H1 (cell line): ENCODE results near the gene NRIP3. TPM values are rescaled to one million over a fixed set of nuclear protein-coding genes. Genes with fewer than 3 reads are reported as not detected.

Experiments
- CTCF ChIA-PET: fragments of 300-600 bp; sonication (Branson Sonifier 250); formaldehyde crosslinking; loops from one replicate; lab custom pipeline; 2021; ENCODE audit not compliant: partially characterized antibody; lab: Charles Lee
- POLR2A ChIA-PET: fragments of 300-600 bp; sonication (Branson Sonifier 250); formaldehyde crosslinking; loops from one replicate; lab custom pipeline; 2021; ENCODE audit warnings: inconsistent platforms; ENCODE audit not compliant: partially characterized antibody; lab: Charles Lee
- DNase-seq, 2 experiments: peaks; one replicate each; pipeline versions ENCODE4 v3.0.0 to v3.0.0-alpha.2; 2010 to 2022; ENCODE audit warnings: low spot score in 2 of 2, low read depth in 1 of 2, mixed read lengths in 1 of 2
- FAIRE-seq: peaks from 2 replicates; lab custom pipeline; 2011; peaks lifted over from hg19 to GRCh38; lab: Jason Lieb, UNC
- H2AFZ ChIP-seq: 2 replicates; pipeline ENCODE4 v1.8.1; 2012; ENCODE audit warnings: low read length, inconsistent platforms
- H2AK5ac ChIP-seq: 2 replicates; pipeline ENCODE4 v1.6.1; 2013; ENCODE audit warnings: low read depth, low read length
- H2BK120ac ChIP-seq: replicated peaks from 2 replicates; pipeline ENCODE3; 2013; ENCODE audit warnings: low read depth, low read length, inconsistent platforms
- H2BK12ac ChIP-seq: 2 replicates; pipeline ENCODE4 v1.6.1; 2013; ENCODE audit warnings: low read depth, low read length
- H2BK15ac ChIP-seq: 2 replicates; pipeline ENCODE4 v1.6.1; 2013; ENCODE audit warnings: low read length
- H2BK20ac ChIP-seq: 2 replicates; pipeline ENCODE4 v1.6.1; 2013; ENCODE audit warnings: low read length
- H2BK5ac ChIP-seq: 2 replicates; pipeline ENCODE4 v1.6.1; 2013; ENCODE audit warnings: low read depth, low read length
- H3K14ac ChIP-seq: 2 replicates; pipeline ENCODE4 v1.6.1; 2013; ENCODE audit warnings: inconsistent platforms; ENCODE audit not compliant: insufficient read length
- H3K18ac ChIP-seq: 2 replicates; pipeline ENCODE4 v1.6.1; 2013; ENCODE audit warnings: low read length; ENCODE audit errors: extremely low read depth
- H3K23ac ChIP-seq: 2 replicates; pipeline ENCODE4 v1.6.1; 2013; ENCODE audit warnings: inconsistent platforms; ENCODE audit not compliant: insufficient read length
- H3K23me2 ChIP-seq: 2 replicates; pipeline ENCODE4 v1.6.1; 2013; ENCODE audit warnings: low read depth, low read length
- H3K27ac ChIP-seq: 2 replicates; pipeline ENCODE4 v1.6.1; 2011; ENCODE audit warnings: low read depth, low read length, inconsistent platforms
- H3K27me3 ChIP-seq, 4 experiments: replicated peaks in 1 of 4; 1 replicate in 1 of 4; 2 replicates in 3 of 4; pipeline versions ENCODE4 v1.6.1 to v1.8.1; 2011 to 2013; ENCODE audit warnings: low read length in 3 of 4, mild to moderate bottlenecking in 3 of 4, inconsistent platforms in 2 of 4, mixed read lengths in 2 of 4, moderate library complexity in 1 of 4; ENCODE audit not compliant: control insufficient read depth in 3 of 4, insufficient read depth in 3 of 4; ENCODE audit errors: extremely low read depth in 1 of 4
- H3K36me3 ChIP-seq, 4 experiments: 2 replicates each; pipeline versions ENCODE4 v1.6.1 to v1.8.1; 2011 to 2013; ENCODE audit warnings: mild to moderate bottlenecking in 4 of 4, low read length in 3 of 4, moderate library complexity in 2 of 4, control low read depth in 1 of 4, inconsistent platforms in 1 of 4; ENCODE audit not compliant: insufficient read depth in 4 of 4, control insufficient read depth in 2 of 4
- H3K4ac ChIP-seq: replicated peaks from 2 replicates; pipeline ENCODE3; 2013; ENCODE audit warnings: low read length, low read depth, mixed read lengths, inconsistent platforms; ENCODE audit not compliant: insufficient read length
- H3K4me1 ChIP-seq, 4 experiments: replicated peaks in 1 of 4; 1 replicate in 1 of 4; 2 replicates in 3 of 4; pipeline versions ENCODE4 v1.6.1 to v1.8.1; 2011 to 2013; ENCODE audit warnings: low read length in 3 of 4, inconsistent platforms in 2 of 4, mixed read lengths in 1 of 4; ENCODE audit not compliant: insufficient read depth in 4 of 4, control insufficient read depth in 3 of 4
- H3K4me2 ChIP-seq, 2 experiments: 2 replicates each; pipeline versions ENCODE4 v1.6.1 to v1.8.1; 2011 to 2013; ENCODE audit warnings: low read depth in 2 of 2, low read length in 2 of 2, control low read depth in 1 of 2, inconsistent platforms in 1 of 2, mild to moderate bottlenecking in 1 of 2; ENCODE audit not compliant: insufficient read depth in 1 of 2
- H3K4me3 ChIP-seq, 4 experiments: fragments of 200-600, 300-600 bp in 1 of 4; sonication (generic), shearing (Covaris generic), sonication (Bioruptor Twin) in 1 of 4; 2 replicates each; pipeline versions ENCODE4 v1.5.1 to v1.8.1; 2011 to 2016; ENCODE audit warnings: low read length in 4 of 4, low read depth in 3 of 4, control low read depth in 2 of 4, inconsistent platforms in 2 of 4, mild to moderate bottlenecking in 2 of 4, mixed read lengths in 1 of 4, moderate library complexity in 1 of 4; ENCODE audit not compliant: insufficient read depth in 2 of 4; ENCODE audit errors: extremely low read depth in 1 of 4
- H3K56ac ChIP-seq: replicated peaks from 2 replicates; pipeline ENCODE3; 2013; ENCODE audit warnings: low read depth, mild to moderate bottlenecking, mixed read lengths, low read length, inconsistent platforms; ENCODE audit not compliant: insufficient read length
- H3K79me1 ChIP-seq: 2 replicates; pipeline ENCODE4 v1.6.1; 2013; ENCODE audit warnings: low read depth, low read length, control low read depth
- H3K79me2 ChIP-seq, 2 experiments: 2 replicates each; pipeline versions ENCODE4 v1.6.1 to v1.8.1; 2012 to 2013; ENCODE audit warnings: low read length in 2 of 2, mild to moderate bottlenecking in 2 of 2, inconsistent platforms in 1 of 2; ENCODE audit not compliant: insufficient read depth in 2 of 2, control insufficient read depth in 1 of 2
- H3K9ac ChIP-seq, 4 experiments: replicated peaks in 1 of 4; 1 replicate in 1 of 4; 2 replicates in 3 of 4; pipeline versions ENCODE4 v1.6.1 to v1.8.1; 2011 to 2013; ENCODE audit warnings: low read depth in 3 of 4, low read length in 3 of 4, control low read depth in 2 of 4, mild to moderate bottlenecking in 2 of 4, moderate library complexity in 2 of 4, inconsistent platforms in 1 of 4; ENCODE audit errors: extremely low read depth in 1 of 4
- H3K9me3 ChIP-seq, 2 experiments: 2 replicates each; pipeline versions ENCODE4 v1.6.1 to v1.8.1; 2012 to 2013; ENCODE audit warnings: mild to moderate bottlenecking in 2 of 2, moderate library complexity in 2 of 2, control low read depth in 1 of 2, inconsistent platforms in 1 of 2, low read depth in 1 of 2, low read length in 1 of 2, mixed read lengths in 1 of 2; ENCODE audit not compliant: insufficient read depth in 2 of 2
- H4K20me1 ChIP-seq, 2 experiments: replicated peaks in 1 of 2; 2 replicates each; pipeline versions ENCODE3 to v1.8.1; 2011 to 2013; ENCODE audit warnings: inconsistent platforms in 2 of 2, low read length in 2 of 2, mild to moderate bottlenecking in 1 of 2; ENCODE audit not compliant: insufficient read depth in 2 of 2, control insufficient read depth in 1 of 2
- H4K5ac ChIP-seq: 2 replicates; pipeline ENCODE4 v1.6.1; 2013; ENCODE audit warnings: low read length, low read depth, mixed read lengths, inconsistent platforms; ENCODE audit not compliant: insufficient read length
- H4K8ac ChIP-seq: 2 replicates; pipeline ENCODE4 v1.8.0; 2013; ENCODE audit warnings: mild to moderate bottlenecking, moderate library complexity, low read length, inconsistent platforms; ENCODE audit not compliant: insufficient read depth; ENCODE audit errors: extremely low read depth
- H4K91ac ChIP-seq: replicated peaks from 2 replicates; pipeline ENCODE3; 2013; ENCODE audit warnings: low read length, mixed read lengths, inconsistent platforms; ENCODE audit not compliant: insufficient read length
- ASH2L ChIP-seq: fragments of 200-600, 300-600 bp; sonication (generic); IDR thresholded peaks from one replicate; pipeline ENCODE4 v1.7.1; 2017; ENCODE audit warnings: low read length
- BACH1 ChIP-seq: IDR thresholded peaks from 2 replicates; pipeline ENCODE4 v1.6.1; 2012; ENCODE audit warnings: low read length, improper control_type of control experiment
- PHF8 ChIP-seq: fragments of 200-600 bp; sonication (generic); conservative IDR thresholded peaks from 2 replicates; pipeline ENCODE4 v1.7.1; 2012; ENCODE audit warnings: low read depth, mild to moderate bottlenecking, inconsistent platforms, low read length, moderate library complexity
- POLR2A ChIP-seq, 2 experiments: IDR thresholded peaks; 1 replicate in 1 of 2; 2 replicates in 1 of 2; pipeline ENCODE4 v1.6.1; 2011; ENCODE audit warnings: low read depth in 2 of 2, low read length in 2 of 2, mild to moderate bottlenecking in 2 of 2; ENCODE audit errors: control extremely low read depth in 1 of 2
- SIX5 ChIP-seq: IDR thresholded peaks from 2 replicates; pipeline ENCODE4 v1.6.1; 2011; ENCODE audit warnings: mild to moderate bottlenecking, low read depth, low read length
- SP2 ChIP-seq: IDR thresholded peaks from 2 replicates; pipeline ENCODE4 v1.6.1; 2012; ENCODE audit warnings: mild to moderate bottlenecking, low read length, inconsistent platforms
- YY1 ChIP-seq: IDR thresholded peaks from 2 replicates; pipeline ENCODE4 v1.6.1; 2011; ENCODE audit warnings: low read depth, mild to moderate bottlenecking, low read length
- ZNF274 ChIP-seq: IDR thresholded peaks from 2 replicates; pipeline ENCODE4 v1.7.0; 2012; ENCODE audit warnings: low read length, borderline replicate concordance; ENCODE audit errors: extremely low read depth
- WGBS, 2 experiments: shearing (Covaris generic) in 1 of 2; methylation state at CpG; one replicate each; pipeline versions ENCODE4 v1.1.6 to v1.1.7; 2013 to 2015; ENCODE audit warnings: low lambda C conversion rate in 2 of 2, mixed read lengths in 2 of 2, inconsistent platforms in 1 of 2, low coverage in 1 of 2, missing lambda C conversion rate in 1 of 2; ENCODE audit not compliant: insufficient replicate concordance in 2 of 2, insufficient coverage in 1 of 2, insufficient read length in 1 of 2; ENCODE audit errors: extremely low coverage in 1 of 2, missing lambda C conversion rate in 1 of 2; 5-methylcytosine and 5-hydroxymethylcytosine counted together
- polyA plus RNA-seq, 7 experiments: library from polyadenylated mRNA; depleted of rRNA in 3 of 7; stranded (reverse) in 5 of 7; unstranded in 2 of 7; fragments of >200 nt in 5 of 7; fragments of 200-250 nt in 2 of 7; gene quantifications; 1 replicate in 5 of 7; 2 replicates in 1 of 7; 4 replicates in 1 of 7; pipeline versions ENCODE4 v1.2.1 to v1.2.3, GENCODE V29; 2011 to 2013; ENCODE audit warnings: missing spikeins in 2 of 7, mixed read lengths in 2 of 7
- total RNA-seq: library from RNA; stranded (reverse); fragmentation: NEBNext Ultra II Directional; extraction: Animal tissue kit (Norgen Biotek cat#: 25700); gene quantifications from 2 replicates; pipeline ENCODE4 v1.2.1, GENCODE V29; 2021

NRIP3 gene
- total and polyA plus RNA-seq, 2 of the 8 experiments (the other 6 are each of a cell fraction or from before 2014, with no cell fraction given), result 3.9 to 7.1 TPM

- H3K56ac ChIP-seq, result no peak overlapping the region
- peak; percentile 7 for FAIRE-seq
- no peak overlapping the region for H4K8ac ChIP-seq
- no peak overlapping the region for H3K4ac ChIP-seq
- H4K5ac ChIP-seq, result no peak overlapping the region
- H2AFZ ChIP-seq, result no peak overlapping the region
- no peaks in the 10 kb centered on the region for H3K79me2 ChIP-seq
- H2BK12ac ChIP-seq, result no peak overlapping the region
- no peak overlapping the region for H2BK5ac ChIP-seq
- H4K20me1 ChIP-seq, result peaks cover 0 to 2% of the 10 kb centered on the region in 2 experiments
- peaks cover 15 to 40% (median 35%) of the 10 kb centered on the region in 4 experiments for H3K27me3 ChIP-seq
- H3K18ac ChIP-seq, result no peak overlapping the region
- no peaks in the 10 kb centered on the region for H3K9me3 ChIP-seq
- H2BK120ac ChIP-seq, result no peak overlapping the region
- 76% methylated on average over 3 of the region's 3 CpGs; no CpG with 5 or more reads in 1 of the 2 experiments for WGBS, 2 experiments
- POLR2A ChIA-PET, result no interaction called here
- no peak overlapping the region for H3K27ac ChIP-seq
- CTCF ChIA-PET, result interaction anchor here (1.1 to 3.8 kb wide), 4 partner anchors 7 to 122 kb away, joined by 3 to 26 read pairs (median 3); no protein-coding TSS in a partner anchor
- H3K14ac ChIP-seq, result no peak overlapping the region
- H2BK15ac ChIP-seq, result no peak overlapping the region
- H3K4me1 ChIP-seq, result peaks cover 0 to 4% (median 3%) of the 10 kb centered on the region in 4 experiments; a peak in 6 of 7 replicates
- no peak overlapping the region for H2AK5ac ChIP-seq
- H3K4me3 ChIP-seq, result no peak overlapping the region
- H3K36me3 ChIP-seq, result no peaks in the 10 kb centered on the region
- no peak overlapping the region for H2BK20ac ChIP-seq
- no peak overlapping the region for H3K9ac ChIP-seq
- H3K23ac ChIP-seq, result no peak overlapping the region
- TF ChIP-seq SIX5 (no peak), POLR2A (IDR thresholded peaks at IDR 0.05; ENCODE audit: control extremely low read depth in 1 of 2, low read depth in 2 of 2, low read length in 2 of 2) (no peak), ZNF274 (no peak), ASH2L (no peak), YY1 (no peak), BACH1 (no peak), SP2 (no peak), PHF8 (no peak)
- TF ChIP-seq, all 59 proteins: peak for 0
- no peak overlapping the region for H3K4me2 ChIP-seq
- no peaks in the 10 kb centered on the region for H3K79me1 ChIP-seq
- H4K91ac ChIP-seq, result no peak overlapping the region
- peaks cover 10% of the 10 kb centered on the region; the same call in 1 of the 2 replicates for H3K23me2 ChIP-seq
- DNase-seq, result no peak
These were observed 4.3 kb upstream of the NRIP3 start for GRCh38 chr11:9008011-9008550.
